HG03045 (cell line): ENCODE results near the gene PPFIA3.

ENCODE experiments used
- ATAC-seq: cut with Tn5 transposase; IDR thresholded peaks from one replicate; pipeline ENCODE4 v1.9.1; 2021; ENCODE audit warnings: mild to moderate bottlenecking, moderate library complexity; ENCODE audit not compliant: unreplicated experiment

The PPFIA3 gene

DNA sequence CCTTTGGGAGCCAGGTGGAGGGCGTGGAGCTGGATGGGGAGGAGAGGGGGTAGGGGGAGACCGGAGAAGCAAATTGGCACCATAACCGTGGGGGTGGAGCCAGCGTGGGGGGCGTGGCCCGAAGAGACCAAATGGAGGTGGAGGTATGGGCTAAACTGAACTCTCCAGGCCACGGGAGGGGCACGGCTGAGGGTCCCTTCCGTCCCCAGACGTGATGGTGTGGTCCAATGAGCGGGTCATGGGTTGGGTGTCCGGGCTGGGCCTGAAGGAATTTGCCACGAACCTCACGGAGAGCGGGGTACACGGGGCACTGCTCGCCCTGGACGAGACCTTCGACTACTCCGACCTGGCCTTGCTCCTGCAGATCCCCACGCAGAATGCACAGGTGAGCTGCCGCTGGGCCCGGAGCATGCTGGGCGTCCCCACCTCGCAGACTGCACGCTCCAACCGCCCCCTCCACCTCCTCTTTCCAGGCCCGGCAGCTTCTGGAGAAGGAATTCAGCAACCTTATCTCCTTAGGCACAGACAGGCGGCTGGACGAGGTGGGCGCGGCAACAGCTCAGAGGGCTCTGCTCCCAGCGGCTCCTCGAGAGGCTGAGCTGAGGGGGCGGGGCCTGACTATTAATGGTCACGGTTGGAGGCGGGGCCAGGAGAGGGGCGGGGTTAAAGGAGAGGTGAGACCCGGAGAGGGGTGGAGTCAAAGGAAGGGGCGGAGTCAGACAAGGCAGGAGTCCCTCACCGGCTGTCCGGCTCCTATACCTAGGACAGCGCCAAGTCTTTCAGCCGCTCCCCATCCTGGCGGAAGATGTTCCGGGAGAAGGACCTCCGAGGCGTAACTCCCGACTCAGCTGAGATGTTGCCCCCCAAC is 29.7 kb downstream of the PPFIA3 start:
- no peak for ATAC-seq

DNA sequence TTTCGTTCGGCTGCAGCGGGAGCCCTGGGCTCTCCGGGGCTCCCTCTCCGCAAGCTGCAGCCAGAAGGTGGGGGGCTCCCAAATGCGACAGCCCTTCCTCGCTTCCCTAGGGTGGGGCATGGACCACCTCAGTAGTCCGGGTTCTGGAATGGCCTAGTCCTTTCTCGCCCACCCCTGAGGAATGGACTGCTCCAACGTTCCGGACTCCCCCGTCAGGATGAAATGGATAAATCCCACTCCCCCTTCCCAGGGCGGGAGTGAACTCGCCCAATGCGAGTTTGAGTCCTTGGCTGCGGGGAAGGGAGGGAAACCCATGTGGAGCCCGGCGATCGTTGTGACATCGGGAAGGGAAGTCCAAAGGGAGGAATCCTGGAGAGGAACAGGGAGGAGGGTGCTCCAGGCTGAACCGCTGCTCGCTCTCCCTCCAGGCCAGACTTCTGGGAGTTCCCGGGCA is 30.3 kb downstream of the PPFIA3 start:
- ATAC-seq, result no peak

DNA sequence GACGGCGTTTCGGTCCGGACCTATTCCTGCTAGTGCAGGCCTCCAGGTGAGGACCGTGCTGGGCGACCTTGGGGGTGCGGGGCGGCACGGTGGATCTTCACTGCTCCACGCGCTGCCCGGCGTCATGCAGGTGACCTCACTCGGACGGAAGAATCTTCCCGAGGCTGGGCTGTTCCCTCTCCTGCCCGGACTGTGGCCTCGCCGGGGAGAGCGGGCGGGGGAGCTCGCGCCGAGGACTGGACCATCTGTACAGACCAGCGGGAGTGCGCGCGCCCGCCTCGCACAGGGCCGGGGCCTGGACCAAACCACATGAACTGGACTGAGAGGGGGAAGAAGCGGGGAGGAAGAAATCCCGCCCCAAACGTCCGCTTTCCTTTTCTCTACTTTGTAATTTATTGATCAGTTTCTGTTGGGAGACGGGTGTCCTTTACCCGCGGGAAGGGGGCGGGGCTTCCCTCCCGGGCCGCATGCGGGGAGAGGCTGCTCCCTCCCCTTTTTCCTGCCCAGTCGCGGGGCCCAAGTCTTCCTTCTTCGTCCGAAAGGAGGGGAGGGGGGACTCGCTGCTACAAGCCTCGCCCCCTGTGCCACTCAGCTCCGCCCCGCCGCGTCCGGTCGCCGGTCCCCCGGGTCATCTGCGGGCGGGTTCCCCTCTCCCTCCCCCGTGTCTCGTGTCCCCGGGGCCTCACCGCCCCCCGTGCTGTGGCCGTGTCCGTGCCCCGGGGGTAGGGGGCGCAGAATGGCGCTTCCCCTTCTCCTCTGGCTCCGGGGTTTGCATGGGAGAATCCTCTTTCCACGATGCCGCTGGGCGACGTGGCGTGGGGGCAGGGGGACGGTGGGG is 31.0 kb downstream of the PPFIA3 start:
- ATAC-seq, result no peak

DNA sequence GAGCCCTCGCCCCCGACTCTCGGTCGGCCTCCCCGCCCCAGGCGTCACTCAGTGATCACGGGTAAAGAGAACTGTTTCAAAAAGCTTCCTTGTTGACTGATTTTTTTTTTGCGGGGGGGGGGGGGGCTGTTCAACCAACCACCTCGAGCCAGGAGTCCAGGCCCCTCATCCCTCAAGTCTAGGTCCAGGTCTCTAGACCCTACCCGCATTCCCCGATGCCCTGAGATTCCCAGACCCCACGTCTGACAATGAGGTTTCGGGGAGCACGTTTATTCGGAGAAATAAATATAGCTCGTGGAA is 31.6 kb downstream of the PPFIA3 start:
- ATAC-seq, result no peak

DNA sequence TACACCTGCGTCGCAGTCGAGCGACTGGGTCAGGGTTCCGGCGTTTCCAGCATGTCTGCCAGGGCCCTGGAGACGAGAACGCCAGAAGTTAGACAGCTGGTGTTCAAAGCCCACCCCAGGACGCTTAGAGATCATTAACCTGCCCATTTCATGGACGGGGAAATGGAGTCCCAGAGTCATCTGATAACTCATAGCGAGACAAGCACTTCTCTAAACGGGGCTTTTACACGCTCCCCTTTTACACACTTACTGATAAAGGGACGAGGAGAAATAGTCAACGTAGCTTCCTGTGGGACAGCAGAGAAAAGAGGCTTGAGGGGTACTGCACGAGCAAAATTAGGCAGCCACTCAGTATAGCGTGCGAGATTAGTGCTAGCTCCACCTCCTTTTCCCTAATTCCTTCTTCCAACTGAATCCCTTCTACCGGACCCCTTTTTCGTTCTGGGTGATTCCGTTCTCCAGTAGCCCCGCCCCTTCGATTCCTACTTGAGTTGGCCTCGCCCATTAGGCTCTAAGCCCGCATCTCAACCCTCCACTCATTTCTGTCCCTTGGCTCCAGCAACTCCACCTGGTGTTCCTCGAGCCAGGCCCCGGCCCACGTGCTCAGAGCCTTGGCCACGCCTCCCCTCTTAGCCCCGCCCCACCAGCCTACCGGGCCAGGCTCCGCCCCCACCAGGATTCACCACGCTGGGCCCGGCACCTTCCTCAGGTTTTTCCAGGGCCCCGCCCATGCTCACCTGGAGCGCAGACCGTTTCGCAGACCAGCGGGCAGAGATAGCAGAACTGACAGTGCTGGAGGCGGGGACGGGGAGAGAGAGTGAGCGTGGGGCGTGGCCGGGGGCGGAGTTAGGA is 32.1 kb downstream of the PPFIA3 start:
- ATAC-seq, result no peak

DNA sequence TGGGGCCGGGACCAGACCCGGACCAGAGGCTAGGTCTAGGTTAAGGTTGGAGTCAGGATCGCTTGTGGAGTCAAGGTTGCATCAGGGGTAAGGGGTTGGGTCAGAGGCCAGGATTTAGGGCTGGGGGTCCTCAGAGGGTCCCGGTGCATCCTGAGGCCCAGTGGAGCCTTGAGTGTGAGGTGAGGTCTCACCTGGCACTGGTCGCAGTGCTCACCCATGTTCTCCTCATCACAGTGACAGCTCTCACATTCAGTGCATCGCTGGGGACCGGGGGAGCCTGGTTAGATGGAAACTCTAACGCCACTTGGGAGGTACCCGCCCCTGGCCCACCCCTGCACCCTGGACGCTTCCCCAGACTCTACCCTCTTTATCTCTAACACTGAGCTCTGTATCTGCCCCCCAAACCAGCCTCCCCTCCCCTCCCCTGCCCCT is 32.8 kb downstream of the PPFIA3 start:
- no peak for ATAC-seq

DNA sequence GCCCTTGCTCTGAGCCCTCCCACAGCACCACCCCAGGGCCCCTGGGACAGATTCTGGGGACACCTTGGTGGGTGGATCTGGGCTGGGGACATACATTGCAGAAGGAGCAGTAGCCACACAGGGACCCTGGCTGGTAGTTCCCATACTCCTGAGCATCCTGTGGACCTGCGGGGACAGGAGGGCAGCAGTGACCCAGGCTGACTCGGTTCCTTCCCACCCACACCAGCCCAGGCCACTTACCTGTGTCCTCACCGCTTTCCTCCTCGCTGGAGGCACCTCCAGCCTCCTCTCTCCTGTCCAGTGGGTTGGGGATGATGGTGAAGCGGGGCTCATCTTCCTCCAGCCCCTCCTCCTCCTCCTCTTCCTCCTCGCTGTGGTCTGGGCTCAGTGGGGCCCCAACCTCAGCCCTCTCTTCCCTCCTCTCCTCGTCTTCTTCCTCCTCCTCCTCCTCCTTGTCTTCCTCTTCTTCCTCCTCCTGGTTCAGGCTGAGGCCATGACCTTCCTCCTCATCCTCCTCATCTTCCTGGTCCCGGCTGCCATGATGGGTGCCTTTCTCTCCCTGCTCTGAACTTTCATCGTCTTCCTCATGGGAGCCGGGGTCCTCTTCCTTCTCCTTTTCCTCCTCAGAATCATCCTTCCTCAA is 33.9 kb downstream of the PPFIA3 start:
- no peak for ATAC-seq

DNA sequence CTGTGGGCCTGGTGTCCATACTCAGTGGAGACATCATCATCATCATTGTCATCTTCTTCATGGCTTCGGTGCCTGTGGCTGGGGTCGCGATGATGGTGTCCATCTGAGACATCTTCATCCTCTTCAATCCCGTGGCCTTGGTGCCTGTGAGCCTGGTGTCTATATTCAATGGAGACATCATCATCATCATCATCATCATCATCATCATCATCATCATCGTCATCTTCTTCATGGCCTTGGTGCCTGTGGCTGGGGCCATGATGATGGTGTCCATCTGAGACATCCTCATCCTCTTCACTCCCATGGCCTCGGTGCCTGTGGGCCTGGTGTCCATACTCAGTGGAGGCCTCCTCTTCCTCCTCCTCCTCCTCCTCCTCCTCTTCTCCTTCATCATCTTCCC is 34.9 kb downstream of the PPFIA3 start:
- no peak for ATAC-seq

DNA sequence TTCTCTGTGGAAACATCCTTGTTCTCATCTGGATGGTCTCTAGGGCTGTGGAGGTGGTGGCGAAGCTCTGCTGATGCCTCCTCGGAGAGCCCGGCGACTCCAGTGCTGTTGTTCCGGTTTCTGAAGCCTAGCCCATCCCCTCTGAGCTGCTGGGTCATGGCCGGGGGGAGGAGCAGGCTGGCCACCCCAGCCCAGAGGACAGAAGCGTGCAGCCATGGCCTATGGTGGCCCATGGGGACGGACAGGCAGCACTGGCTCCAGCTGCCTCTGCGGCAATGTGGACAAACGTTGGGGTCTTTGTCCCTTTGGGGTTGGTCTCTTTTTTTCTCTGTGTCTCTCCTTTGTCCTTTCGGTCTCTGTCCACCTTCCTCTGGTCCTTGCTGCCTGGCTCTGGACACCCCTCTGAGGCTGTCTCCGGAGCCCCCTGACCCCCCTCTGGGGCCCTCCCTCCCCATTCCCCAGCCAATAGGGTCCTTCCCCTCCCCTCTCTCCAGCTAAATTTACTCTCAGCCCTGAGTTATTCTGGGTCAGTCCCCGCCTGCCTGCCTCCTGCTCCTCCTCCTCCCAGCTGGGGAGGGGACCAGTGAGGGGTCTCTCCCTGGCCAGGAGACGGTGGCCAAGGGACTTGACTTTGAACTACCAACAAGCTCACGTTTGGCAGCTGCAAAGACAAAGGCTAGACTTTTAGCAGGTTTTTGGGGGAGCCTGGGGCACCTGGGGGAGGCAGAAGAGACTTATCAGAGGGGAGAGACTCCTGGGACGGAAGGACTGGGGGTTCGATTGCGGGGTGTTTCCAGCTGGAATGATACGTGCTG is 35.9 kb downstream of the PPFIA3 start, which contains the start of gene HRC:
Gene HRC (minus strand): TSS at position 392 of the 815 bp plus-strand sequence. CDS start 159 bp downstream, at position 233.
- no peak for ATAC-seq

DNA sequence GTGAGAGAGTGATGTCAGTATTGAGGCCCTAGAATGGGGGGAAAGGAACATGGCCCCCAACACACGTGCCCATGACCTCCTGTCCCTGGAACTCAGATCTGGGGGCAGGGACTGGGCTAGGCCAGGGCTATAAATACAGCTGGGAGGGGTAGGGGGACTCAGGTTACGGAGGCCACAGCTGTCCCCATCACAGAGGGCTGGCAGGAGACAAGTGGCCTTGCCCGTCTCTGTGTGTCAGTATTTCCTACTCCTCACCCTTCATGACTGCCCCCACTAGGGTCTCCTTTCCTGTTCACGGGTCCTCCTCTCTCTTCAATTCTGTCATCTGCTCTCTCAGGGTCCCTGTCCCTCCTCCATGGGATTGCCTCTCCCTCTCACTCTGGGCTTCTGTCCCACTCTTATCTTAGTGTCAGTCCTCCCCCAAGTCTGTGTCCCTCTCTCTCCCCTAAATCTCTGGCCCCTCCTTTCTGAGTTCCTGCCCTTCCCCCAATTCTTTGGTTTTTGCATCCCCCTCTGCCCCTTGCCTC is 36.5 kb downstream of the PPFIA3 start:
- no peak for ATAC-seq

DNA sequence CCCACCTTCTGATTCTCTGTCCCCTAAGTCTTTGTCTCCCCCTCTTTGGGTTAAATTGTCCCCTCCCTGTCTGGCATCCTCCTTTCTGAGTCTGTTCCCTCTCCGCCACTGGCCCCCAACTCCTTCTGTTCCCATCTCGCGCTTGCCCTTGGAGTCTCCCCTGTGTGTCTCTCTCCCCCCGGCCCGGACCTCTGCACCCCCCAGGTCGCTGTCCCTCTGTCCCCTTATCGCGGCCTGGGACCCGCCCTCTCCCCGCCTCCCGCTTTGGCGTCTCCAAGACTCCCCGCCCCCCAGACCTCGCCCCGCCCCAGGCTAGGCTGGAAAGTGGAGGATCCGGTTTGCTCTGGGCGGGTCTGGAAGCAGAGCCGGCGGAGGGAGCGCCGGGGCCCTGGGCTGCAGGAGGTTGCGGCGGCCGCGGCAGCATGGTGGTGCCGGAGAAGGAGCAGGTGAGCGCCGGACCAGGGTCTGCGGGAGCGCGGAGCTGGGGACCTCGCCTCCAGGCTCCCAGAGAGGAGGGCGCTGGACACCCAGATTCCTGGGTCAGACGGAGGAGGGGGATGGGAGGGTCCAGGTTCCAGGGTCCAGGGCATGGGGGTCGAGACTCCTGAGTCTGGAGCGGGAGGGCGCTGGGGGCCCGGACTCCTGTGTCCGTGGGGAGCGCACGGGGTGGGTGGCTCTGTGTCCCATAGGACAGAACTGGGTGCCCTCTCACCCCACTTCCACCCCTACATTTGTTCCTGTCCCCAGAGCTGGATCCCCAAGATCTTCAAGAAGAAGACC is 38.3 kb downstream of the PPFIA3 start, which contains the start of gene TRPM4:
Gene TRPM4 (plus strand): TSS at position 348 of the 780 bp plus-strand sequence. CDS start 75 bp downstream, at position 423.
- no peak for ATAC-seq

DNA sequence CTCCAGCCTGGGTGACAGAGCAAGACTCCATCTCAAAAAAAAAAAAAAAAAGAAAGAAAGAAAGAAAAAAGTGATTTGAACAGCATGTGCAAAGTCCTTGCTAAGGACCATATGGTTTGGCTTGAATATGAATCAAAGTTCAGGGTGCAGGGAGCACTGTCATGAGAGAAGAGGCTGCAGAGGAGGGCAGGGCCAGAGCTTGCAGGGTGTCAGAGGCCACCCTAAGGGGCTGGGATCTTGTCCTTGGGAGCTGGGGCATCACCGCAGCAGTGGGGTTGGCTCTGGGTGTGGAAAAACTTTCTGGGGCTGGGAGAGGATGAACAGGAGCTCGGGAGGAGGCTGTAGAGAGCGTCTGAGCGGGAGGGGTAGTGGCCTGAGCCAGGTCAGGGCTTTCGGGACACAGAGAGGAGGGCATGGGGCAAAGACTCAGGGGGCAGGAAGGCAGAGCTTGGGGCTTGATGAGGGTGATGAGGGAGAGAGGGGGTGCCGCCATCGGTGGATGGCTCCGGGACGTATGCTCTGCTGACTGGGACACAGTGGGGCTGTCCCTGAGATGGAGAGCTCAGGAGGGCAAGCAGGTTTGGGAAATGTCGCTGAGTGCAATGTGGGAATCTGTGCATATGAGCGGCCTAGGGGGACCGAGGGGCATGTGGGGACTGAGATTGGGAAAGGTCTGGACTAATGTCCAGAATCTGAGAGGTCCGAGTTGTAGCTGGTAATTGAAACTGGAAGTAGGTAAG is 41.3 kb downstream of the PPFIA3 start:
- ATAC-seq, result no peak

DNA sequence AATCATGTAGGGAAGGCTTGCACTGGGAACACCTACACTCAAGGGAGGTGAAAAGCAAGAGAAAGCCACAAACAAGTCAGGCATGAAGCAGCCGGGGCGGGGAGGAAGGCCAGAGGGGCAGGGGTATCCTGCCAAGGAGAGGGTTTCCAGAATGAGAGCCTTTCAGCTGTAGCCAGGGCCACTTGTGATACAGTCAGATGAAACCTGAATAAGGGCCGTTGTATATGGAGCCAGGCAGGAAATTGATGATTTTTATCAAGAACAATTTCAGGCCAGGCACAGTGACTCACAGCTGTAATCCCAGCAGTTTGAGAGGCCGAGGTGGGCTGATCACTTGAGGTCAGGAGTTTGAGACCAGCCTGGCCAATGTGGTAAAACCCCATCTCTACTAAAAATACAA is 42.6 kb downstream of the PPFIA3 start:
- ATAC-seq, result no peak

DNA sequence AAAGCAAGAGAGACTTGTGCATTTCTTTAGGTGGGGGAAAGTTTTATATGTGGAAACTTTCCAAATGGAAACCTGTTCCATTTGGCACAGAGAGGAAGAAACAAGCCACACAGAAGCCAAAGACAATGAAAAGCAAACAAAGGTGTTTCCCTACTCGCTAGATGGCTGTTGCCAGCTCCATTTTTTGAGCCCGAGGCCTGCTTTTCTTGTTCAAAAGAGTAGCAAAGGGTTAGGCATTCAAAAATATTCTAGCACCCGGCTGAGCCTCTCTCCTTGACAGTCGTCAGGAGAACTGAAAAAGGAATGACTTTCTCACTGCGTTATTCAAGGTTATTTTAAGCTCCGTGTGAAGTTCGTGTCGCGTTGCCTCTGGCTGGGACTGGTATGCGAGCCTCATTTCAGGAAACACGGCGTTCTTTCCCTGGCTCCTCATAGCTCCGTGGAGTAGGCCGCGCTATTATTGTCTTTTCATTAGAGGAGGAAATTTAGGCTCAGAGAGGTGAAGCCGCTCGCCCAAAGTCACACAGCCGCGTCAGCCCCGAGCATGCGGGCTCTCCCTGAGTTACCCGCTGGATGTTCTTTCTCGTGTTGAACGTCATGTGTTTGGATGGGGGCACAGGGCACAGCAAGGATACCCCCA is 45.9 kb downstream of the PPFIA3 start:
- no peak for ATAC-seq

DNA sequence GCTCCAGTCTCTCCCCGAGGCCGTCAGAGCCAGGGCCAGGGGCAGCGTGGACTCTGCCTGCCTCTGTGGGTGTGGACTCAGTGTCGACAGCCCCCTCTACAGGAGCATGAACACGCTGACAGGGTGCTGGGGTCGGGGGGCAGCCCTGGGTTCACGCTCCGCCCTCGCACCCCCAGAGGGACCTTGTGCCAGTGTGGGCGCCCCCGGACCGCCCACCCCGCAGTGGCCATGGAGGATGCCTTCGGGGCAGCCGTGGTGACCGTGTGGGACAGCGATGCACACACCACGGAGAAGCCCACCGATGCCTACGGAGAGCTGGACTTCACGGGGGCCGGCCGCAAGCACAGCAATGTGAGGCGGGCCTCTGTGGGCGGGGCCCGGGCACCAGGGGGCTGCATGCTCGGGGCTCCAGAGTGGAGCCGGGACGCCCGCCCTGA is 46.5 kb downstream of the PPFIA3 start:
- no peak for ATAC-seq

DNA sequence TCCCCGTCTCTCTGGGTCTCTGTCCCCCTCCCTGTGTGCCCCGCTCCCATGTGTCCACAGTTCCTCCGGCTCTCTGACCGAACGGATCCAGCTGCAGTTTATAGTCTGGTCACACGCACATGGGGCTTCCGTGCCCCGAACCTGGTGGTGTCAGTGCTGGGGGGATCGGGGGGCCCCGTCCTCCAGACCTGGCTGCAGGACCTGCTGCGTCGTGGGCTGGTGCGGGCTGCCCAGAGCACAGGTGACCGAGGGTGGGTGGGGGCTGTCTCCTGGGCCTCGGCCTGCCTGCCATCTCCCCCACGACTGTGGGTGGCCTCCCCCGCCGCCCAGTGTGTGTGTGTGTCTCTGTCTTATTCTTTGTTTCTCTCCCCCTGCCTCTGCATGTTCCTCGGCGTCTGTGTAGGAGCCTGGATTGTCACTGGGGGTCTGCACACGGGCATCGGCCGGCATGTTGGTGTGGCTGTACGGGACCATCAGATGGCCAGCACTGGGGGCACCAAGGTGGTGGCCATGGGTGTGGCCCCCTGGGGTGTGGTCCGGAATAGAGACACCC is 48.6 kb downstream of the PPFIA3 start:
- no peak for ATAC-seq

DNA sequence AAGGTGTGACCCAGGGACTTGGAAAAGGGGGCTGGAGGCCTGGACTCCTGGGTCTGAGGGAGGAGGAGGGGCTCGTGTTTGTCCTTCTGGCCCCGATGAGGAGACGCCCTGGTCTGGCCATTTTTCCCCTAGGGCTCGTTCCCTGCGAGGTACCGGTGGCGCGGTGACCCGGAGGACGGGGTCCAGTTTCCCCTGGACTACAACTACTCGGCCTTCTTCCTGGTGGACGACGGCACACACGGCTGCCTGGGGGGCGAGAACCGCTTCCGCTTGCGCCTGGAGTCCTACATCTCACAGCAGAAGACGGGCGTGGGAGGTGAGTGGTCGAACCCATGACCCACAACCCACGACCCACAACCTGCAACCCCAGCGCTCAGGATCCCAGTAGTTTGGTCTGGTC is 49.1 kb downstream of the PPFIA3 start:
- no peak for ATAC-seq
